Loucy (cell line): ENCODE measurements around the gene BABAM2.

Source experiments
- H2AFZ ChIP-seq: fragments of 200-600 bp; sonication (generic); 2 replicates; pipeline ENCODE4 v1.6.0; 2016; ENCODE audit warnings: antibody characterized with exemption, mild to moderate bottlenecking, low read length, moderate library complexity
- H3F3A ChIP-seq: fragments of 200-600 bp; 2 replicates; pipeline ENCODE4 v1.6.0; 2016; ENCODE audit warnings: antibody characterized with exemption, low read depth, mild to moderate bottlenecking
- H3K27me3 ChIP-seq: fragments of 200-600 bp; sonication (generic); 2 replicates; pipeline ENCODE4 v1.6.1; 2014; ENCODE audit warnings: low read length, mild to moderate bottlenecking; ENCODE audit not compliant: insufficient read depth, poor library complexity, severe bottlenecking
- H3K36me3 ChIP-seq: fragments of 200-600 bp; sonication (generic); 2 replicates; pipeline ENCODE4 v1.6.1; 2016; ENCODE audit warnings: low read length; ENCODE audit not compliant: insufficient read depth
- H3K4me1 ChIP-seq: fragments of 200-600 bp; sonication (generic); 2 replicates; pipeline ENCODE4 v1.5.1; 2014; ENCODE audit warnings: low read length, mild to moderate bottlenecking; ENCODE audit not compliant: insufficient read depth, poor library complexity, severe bottlenecking
- H3K4me2 ChIP-seq: fragments of 200-600 bp; sonication (generic); 2 replicates; pipeline ENCODE4 v1.6.0; 2014; ENCODE audit warnings: antibody characterized with exemption, low read length, low read depth, mild to moderate bottlenecking; ENCODE audit not compliant: poor library complexity, severe bottlenecking
- H3K4me3 ChIP-seq: fragments of 200-600 bp; sonication (generic); 2 replicates; pipeline ENCODE4 v1.5.1; 2014; ENCODE audit warnings: low read length, mild to moderate bottlenecking, mixed read lengths; ENCODE audit not compliant: poor library complexity, severe bottlenecking
- H3K79me2 ChIP-seq: fragments of 200-600 bp; sonication (generic); 2 replicates; pipeline ENCODE4 v1.6.1; 2014; ENCODE audit warnings: low read length; ENCODE audit not compliant: insufficient read depth
- H3K9ac ChIP-seq: fragments of 200-600 bp; sonication (generic); 2 replicates; pipeline ENCODE4 v1.6.0; 2014; ENCODE audit warnings: mild to moderate bottlenecking, low read depth, low read length, moderate library complexity; ENCODE audit not compliant: poor library complexity, severe bottlenecking
- H3K9me2 ChIP-seq: fragments of 200-600 bp; sonication (generic); replicated peaks from 2 replicates; pipeline ENCODE4 v1.6.1; 2016; ENCODE audit warnings: low read depth, low read length, mixed read lengths
- H3K9me3 ChIP-seq: fragments of 200-600 bp; sonication (generic); 2 replicates; pipeline ENCODE4 v1.6.1; 2014; ENCODE audit warnings: mild to moderate bottlenecking, antibody characterized with exemption, low read length, low read depth; ENCODE audit not compliant: insufficient read depth
- H4K20me1 ChIP-seq: fragments of 200-600 bp; sonication (generic); 2 replicates; pipeline ENCODE4 v1.6.0; 2014; ENCODE audit warnings: antibody characterized with exemption, low read length, mild to moderate bottlenecking; ENCODE audit not compliant: insufficient read depth, poor library complexity, severe bottlenecking
- EZH2phosphoT487 ChIP-seq: fragments of 200-600 bp; IDR thresholded peaks from 2 replicates; pipeline ENCODE4 v1.6.1; 2018; ENCODE audit warnings: antibody characterized with exemption, mild to moderate bottlenecking, moderate library complexity, borderline replicate concordance
- TF ChIP-seq, protein P1 (sequence below): fragments of 200-600 bp; sonication (generic); conservative IDR thresholded peaks from 2 replicates; pipeline ENCODE4 v1.5.1; 2014; ENCODE audit warnings: mild to moderate bottlenecking, antibody characterized with exemption, low read length

BABAM2 gene

DNA sequence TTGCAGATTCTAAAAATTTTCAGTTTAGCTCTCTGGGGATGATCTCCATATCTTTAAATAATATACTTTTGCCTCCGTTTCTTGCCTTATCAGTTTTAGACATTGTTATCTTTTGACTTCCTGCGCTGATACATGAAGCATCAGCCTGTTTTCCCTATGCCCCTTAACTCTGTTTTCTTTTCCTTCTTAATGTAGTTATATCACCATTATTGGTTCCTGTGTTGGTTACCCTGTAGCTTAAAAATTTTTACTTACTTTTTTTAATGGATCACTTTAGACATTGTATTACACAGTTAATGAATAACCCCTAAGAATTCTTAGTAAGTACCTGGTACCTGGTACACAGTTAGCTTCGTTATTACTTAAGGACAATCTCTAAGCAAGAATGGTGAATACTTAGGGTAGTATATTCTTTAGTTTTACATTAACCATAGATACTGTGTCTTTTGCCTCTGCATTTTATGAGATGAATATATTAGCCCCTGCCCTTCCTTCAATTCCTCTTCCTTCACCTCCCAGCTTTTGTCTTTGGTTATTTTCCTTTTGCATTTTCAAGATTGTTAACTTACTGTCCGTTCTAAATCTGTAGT is 40.9 kb downstream of the BABAM2 start:
- peaks cover 18% of the 10 kb centered on the region for H3K4me1 ChIP-seq
- TF ChIP-seq, protein P1, sequence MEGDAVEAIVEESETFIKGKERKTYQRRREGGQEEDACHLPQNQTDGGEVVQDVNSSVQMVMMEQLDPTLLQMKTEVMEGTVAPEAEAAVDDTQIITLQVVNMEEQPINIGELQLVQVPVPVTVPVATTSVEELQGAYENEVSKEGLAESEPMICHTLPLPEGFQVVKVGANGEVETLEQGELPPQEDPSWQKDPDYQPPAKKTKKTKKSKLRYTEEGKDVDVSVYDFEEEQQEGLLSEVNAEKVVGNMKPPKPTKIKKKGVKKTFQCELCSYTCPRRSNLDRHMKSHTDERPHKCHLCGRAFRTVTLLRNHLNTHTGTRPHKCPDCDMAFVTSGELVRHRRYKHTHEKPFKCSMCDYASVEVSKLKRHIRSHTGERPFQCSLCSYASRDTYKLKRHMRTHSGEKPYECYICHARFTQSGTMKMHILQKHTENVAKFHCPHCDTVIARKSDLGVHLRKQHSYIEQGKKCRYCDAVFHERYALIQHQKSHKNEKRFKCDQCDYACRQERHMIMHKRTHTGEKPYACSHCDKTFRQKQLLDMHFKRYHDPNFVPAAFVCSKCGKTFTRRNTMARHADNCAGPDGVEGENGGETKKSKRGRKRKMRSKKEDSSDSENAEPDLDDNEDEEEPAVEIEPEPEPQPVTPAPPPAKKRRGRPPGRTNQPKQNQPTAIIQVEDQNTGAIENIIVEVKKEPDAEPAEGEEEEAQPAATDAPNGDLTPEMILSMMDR, result no peak
- no peak for TF ChIP-seq EZH2phosphoT487

DNA sequence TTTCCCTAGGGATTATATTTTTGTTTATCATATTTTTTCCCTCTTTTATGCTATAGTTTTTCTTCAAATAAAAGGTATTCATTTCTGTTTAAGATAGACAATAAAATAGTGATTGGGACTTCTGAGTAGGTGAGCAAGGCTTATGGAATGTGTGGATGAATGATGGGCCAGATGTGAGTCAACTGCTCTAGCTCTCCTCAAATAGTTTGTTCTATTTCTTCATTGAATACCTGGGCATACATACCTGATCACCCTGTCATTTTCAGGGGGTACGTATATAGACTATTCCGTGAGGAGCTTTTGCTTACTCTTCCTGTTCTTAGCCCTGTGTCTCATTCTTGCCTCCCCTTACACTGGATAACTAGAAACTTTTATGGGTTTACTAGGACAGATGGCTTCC is 41.9 kb downstream of the BABAM2 start:
- Histone ChIP-seq H3F3A (no peaks in the 10 kb centered on the region), H3K79me2 (no peaks in the 10 kb centered on the region), H2AFZ (no peak overlapping the region), H4K20me1 (no peaks in the 10 kb centered on the region), H3K9ac (no peak overlapping the region), H3K27me3 (no peaks in the 10 kb centered on the region), H3K36me3 (no peaks in the 10 kb centered on the region; the same call in 1 of the 2 replicates), H3K4me1 (peaks cover 16% of the 10 kb centered on the region), H3K9me3 (no peaks in the 10 kb centered on the region), H3K9me2 (no peaks in the 10 kb centered on the region), H3K4me3 (no peak overlapping the region), H3K4me2 (no peak overlapping the region)
- TF ChIP-seq EZH2phosphoT487, result no peak
- TF ChIP-seq, protein P1, result no peak

More for the DNA sequence above, 40.9 kb downstream of the BABAM2 start:
- H2AFZ ChIP-seq, result no peak overlapping the region
- no peak overlapping the region for H3K4me2 ChIP-seq
- H3K79me2 ChIP-seq, result no peaks in the 10 kb centered on the region
- H3K27me3 ChIP-seq, result no peaks in the 10 kb centered on the region
- no peaks in the 10 kb centered on the region for H3K9me3 ChIP-seq
- H4K20me1 ChIP-seq, result no peaks in the 10 kb centered on the region
- H3F3A ChIP-seq, result no peaks in the 10 kb centered on the region
- H3K9me2 ChIP-seq, result no peaks in the 10 kb centered on the region
- H3K36me3 ChIP-seq, result no peaks in the 10 kb centered on the region; the same call in 1 of the 2 replicates
- no peak overlapping the region for H3K9ac ChIP-seq
- no peak overlapping the region for H3K4me3 ChIP-seq

- Histone ChIP-seq H3K9me3 (no peaks in the 10 kb centered on the region), H3K9me2 (no peaks in the 10 kb centered on the region), H3F3A (0 out of 2 replicates have a peak, but pooled peaks cover 2% of the 10 kb centered on the region), H3K79me2 (no peaks in the 10 kb centered on the region; the same call in 1 of the 2 replicates), H2AFZ (no peak overlapping the region), H3K36me3 (no peaks in the 10 kb centered on the region; the same call in 1 of the 2 replicates), H3K4me3 (no peak overlapping the region), H3K4me1 (peaks cover 26% of the 10 kb centered on the region), H4K20me1 (no peaks in the 10 kb centered on the region), H3K9ac (no peak overlapping the region), H3K27me3 (no peaks in the 10 kb centered on the region), H3K4me2 (no peak overlapping the region)
- TF ChIP-seq EZH2phosphoT487, result no peak
- TF ChIP-seq, protein P1, result no peak
Observed at GRCh38 chr2:27935026-27935425, 44.5 kb downstream of the BABAM2 start.
